Activated CD8-positive, alpha-beta memory T cell treated with anti-CD3 and anti-CD28 coated beads, Interleukin-2, amount 50 U/mL, for 4 hours (primary cell): ENCODE measurements around the gene PPP1R9B.

Source experiments
- DNase-seq: peaks from one replicate; pipeline ENCODE4 v3.0.0-alpha.2; 2020

PPP1R9B gene

GRCh38 chr17:50139950-50140885 lies 10.3 kb downstream of the PPP1R9B start:
- DNase-seq, result peak; percentile 84

DNA sequence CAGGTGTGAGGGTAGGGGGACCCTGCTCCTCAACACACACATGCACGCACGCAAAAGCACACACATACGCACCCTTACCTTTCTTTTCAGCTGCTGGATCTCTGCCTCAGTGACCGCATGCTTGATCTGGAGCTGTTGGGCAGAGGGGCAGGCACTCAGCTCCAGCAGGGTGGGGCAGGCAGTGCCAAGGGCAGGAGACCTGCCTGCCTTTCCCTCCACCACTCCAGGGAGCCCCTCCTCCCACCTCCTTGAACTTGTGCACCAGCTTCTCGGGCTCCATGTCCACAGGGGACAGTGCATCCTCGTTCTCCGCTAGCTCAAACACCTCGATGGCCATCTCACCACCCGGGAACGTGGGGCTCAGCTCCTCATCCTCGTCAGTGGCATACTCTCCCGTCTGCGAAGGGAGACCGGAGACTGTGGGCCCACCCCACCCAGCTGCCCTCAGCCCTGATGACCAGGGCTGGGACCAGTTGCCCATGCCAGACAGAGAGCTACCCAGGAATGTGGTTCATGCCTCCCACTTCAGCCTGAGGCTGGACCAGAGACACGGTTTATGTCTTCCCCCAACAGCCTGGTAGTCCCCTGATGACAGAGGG lies 11.2 kb downstream of the PPP1R9B start:
- DNase-seq, result no peak

GRCh38 chr17:50137042-50137441 lies 13.4 kb downstream of the PPP1R9B start:
- DNase-seq, result no peak

GRCh38 chr17:50136096-50136687 lies 14.3 kb downstream of the PPP1R9B start:
- DNase-seq, result no peak

DNA sequence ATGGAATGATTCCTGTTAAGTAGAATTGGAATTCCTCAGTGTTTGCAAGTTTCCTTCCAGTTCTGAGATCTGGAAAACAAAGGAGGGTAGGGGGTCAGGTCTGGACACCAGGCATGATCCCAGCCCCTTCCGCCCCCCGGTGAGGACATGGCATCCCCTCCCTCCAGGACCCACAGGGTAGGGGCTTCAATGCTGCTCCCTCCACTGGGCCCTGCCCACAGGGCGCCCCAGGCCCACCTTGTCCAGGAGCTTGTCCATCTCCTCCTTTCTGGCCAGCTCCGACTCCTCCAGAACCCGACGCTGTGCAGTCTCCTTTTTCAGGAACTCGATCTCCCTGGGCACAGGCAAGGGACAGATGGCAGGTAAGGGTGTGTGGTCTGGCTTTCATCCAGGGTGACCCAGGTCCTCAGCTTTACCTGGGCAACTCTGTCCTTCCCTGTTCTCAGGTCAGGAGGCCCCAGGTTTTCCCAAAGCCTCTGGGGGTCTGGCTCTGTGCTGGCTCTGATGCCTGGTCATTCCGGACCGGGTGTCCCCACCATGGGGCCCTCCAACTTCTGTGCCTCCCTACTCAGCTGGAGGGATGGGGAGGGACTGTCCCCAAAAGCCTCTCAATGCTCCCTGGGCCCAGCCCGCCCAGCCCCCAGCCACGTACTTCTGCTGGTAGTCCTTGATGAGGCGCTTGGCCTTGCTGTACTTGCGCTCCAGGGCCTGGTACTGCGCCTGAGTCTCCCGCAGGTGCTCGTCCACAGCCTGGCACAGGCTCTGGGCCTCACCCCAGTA lies 15.0 kb downstream of the PPP1R9B start:
- DNase-seq, result no peak

DNA sequence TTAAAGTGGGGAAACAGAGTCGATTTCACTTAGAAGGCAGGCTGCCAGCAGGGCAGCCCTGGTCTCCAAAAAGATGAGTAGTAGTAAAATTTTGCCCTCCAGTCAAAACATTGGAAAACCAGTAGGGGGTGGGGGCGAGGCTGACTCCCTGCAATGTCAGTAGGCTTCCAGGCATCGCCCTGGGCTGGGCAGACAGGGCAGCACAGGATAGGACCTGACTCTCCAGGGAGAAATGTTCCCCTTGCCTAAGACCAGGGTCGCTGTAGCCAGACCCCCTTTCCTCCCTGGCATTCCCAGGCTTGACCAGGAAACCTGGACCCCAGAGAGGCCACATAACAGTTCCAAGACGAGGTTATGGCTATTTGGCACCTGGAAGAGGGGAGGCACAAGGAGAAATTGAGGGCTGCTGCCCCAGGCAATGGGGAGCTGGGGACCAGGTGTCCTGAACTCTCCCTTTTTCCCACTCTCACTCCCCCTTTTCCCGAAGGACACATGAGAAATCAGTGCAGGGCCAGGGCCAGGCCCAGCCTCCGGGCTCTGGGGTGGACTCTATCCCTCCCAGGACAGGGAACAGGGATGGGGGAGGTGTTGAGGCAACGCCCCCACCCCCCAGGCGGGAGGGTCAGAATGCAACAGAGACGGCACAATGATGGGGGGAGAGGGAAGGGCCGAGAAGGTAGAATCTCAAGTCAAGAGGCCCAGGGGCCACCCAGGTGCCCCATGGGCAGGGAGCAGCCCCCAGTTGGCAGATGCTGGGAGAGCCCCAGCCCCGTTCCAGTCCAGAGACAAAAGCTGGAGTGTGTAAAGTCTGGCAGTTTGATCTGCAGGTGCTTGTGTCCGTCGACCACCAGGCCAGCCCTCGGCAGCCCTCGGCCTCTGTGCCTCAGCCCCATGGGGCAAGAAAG lies 16.0 kb downstream of the PPP1R9B start:
- no peak for DNase-seq

GRCh38 chr17:50133769-50134099 lies 16.7 kb downstream of the PPP1R9B start:
- no peak for DNase-seq

GRCh38 chr17:50133028-50133768 lies 17.3 kb downstream of the PPP1R9B start:
- DNase-seq, result no peak

DNA sequence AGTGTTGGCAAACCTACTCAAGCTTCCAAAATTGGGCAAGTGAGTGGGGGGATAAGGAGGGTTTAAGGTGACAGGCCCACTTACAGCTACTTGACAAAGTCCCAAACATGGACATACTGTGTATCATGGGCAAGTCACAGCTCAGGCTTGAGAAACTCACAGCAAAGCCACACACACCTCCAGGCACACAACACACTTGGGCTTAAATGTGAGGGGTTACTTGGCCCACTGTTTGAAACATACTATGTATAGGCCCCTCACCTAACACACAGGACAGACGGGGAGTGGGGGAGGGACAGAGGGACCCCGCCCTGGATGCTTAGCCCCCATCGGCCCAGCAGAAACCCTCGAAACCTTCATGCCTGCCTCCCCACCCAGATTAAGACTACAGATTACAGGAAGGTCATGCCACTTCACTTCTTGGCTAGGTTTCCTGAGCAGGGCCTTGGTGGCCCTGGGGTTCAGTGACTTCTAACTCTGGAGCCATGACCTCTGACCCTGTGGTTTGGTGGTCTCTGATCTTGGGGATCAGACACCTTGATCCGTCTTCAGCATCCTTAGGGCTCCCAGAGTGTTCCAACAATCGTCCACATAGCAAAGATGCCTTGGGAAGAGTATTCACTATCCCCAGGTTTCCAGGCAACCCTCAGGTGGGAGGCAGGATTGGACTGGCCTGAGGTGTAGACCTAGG lies 18.2 kb downstream of the PPP1R9B start:
- DNase-seq, result no peak

- DNase-seq, result no peak
Measured at GRCh38 chr17:50130559-50131305, 19.7 kb downstream of the PPP1R9B start.

DNA sequence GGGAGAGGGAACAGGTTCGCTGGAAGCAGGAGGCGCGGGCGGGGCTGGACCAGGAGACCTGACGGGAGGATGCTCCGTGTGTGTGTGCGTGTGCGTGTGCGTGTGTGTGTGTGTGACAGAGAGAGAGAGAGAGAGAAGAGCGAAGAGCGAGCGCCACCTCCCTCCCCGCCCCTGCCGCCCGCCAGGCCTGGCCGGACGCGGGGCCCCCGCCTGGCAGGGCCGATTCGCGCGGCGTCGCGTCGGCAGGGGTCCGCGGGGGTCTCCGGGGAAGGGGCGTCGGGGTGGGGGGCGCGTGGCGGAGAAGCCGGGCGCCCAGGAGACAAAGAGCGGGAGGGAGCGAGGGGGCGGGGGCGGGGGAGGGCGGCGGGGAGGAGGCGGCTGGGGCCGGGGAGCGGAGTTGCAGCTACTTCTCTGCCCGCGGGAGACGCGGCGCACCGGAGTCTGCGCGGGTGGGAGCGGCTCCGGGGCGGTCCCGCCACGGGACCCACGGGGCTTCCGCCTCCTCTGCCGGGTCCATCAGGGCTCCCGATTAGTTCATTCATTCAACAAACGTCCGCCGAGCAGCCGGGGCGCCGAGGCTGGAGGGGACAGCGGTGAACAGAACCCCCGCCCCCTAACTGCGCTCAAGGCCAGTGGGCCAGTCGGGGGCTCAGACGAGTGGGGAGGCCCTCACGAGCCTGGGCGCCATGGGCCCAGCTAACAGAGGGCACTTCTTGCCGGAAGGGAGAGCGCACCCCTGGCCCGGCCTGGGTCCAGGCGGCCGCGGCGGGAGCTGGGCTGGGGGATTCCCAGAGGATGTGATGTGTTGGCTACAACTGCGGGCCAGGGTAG lies 20.5 kb downstream of the PPP1R9B start, which contains the start of gene SAMD14:
Gene SAMD14 (minus strand): TSS at position 433 of the 831 bp plus-strand sequence. CDS start 5,201 bp downstream, outside the sequence.
- DNase-seq, result peak; percentile 46

GRCh38 chr17:50129353-50129727 lies 21.1 kb downstream of the PPP1R9B start:
- DNase-seq, result no peak

DNA sequence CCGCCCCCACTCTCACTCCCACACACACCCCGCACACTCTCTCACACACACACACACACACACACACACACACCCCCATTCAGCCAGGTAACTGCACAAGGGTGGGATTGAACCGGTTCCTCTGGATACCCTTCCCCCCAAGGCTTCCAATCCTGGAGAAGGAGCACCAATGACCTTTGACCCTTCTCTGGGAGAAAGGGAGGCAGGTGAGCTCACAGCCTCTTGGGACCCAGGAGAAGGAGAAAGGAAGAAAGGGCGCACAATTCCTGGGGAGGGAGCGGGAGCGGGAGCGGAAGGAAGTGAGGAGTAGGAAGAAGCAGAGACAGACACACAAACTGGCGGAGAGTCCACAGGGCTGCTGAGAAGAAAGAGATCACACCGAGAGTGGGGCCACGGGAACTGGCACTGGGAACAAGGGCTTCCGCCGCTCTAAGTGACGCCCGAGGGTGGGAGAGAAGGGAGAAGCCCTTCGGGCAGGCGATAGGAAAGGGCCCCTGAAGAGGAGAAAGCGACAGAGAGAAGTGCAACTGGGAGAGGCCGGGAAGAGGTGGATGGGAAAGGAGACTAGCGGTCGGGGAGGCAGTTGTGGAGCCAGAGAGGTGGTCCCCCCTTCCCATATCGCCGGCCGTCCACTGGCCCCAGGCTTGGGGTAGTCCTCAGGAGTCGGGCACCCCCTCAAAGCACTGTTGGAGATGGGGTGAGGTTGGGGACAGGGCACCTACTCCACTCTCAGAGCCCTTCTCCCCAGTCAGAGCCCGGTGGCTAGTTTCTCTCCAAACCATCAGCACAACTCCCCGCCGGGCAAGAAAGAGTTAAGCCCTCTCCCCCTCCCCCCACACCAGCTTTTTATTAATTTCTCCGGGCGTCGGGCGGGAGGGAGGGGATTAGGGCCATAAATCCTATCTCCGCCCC lies 21.8 kb downstream of the PPP1R9B start:
- DNase-seq, result no peak

DNA sequence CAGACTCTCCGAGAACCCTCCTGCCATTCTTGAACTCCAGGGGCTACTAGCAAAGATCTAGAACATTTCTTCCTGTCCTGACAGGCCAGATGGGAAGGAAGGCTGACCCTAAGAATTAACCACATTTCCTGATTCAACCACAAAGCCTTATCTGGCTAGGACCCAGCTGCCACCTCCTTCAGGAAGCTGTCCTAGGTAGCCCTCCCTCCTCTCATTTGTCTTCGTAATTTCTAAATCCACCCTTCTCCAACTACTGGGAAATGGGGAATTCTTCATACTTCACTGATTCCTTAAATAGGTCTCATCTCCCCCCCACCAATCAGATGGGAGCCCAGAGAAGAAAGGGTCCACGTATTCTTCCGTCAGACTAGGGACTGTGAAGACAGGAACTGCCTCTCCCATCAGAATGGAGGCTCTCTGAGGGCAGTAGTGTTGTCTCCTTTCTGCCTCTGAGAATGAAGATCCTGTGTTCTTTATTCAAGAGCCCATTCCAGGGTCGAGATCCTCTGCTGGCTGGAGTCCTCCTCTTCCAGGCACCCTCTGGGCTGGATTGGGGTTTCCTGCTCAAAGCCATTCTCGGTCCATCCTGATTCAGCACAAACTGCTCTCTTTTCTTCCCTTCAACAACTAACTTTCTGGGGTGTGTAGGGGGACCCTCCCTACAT lies 22.6 kb downstream of the PPP1R9B start:
- no peak for DNase-seq

DNA sequence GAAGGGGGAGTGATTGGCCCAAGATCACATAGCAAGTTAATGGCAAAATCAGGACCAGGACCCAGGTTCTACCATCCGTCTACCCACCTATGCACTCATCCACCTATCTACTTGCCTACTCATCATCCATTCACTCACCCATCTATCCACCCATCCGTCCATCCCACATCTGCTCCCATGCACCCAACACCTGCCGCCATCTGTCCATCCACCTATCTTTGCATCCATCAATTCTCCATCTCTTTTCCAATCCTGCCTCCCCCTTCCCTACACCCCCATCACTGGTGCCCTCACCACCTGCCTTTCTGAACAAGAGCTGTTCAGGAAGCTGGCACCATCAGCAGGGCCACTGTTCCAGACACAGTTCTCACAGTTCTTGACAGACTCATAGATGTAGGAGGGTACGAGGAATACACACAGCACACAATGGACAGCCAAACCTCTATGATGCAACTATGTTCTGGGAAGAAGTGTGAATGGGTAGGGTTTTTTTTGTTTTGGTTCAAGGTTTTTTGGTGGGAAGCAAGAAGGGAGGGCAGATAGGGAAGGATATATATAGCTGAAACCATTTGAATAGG lies 25.0 kb downstream of the PPP1R9B start:
- no peak for DNase-seq

DNA sequence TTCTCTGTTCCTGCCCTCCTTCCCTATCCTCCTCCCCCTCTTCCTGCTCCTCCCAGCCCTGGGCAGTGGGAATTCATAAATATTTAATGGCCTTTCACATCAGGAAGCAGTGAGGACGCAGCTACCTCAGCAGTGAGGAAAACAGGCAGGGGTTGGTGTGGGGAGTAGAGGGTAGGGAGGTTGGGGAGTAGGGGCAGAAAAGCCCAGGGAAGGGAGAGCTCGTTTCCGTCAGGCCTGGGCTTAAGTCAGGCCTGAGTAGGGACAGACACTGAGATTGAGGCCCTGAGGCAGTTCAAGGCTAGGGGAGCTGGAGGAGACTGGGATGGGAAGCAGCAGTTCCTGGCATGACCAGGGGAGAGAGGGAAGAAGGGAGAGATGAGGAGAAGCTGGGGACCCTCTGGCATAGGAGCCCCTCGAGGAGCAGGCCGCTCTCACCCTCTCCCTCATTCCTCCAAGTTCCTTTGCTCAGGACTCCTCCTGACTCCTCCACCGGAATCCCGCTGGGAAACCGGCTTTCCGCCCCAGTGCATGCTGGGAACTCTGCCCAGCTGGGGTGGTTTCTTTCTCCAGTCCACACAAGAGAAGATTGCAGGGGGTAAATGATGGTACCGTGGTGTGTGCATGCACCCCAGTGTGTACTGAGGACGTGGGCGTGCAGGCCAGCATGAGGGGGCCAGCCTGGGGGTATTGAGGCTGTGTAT lies 26.7 kb downstream of the PPP1R9B start:
- no peak for DNase-seq
